Activated naive CD4-positive, alpha-beta T cell treated with anti-CD3 and anti-CD28 coated beads, Interleukin-2, amount 10 ng/mL, durations not matched to agents 7 days and 5 days (primary cell): Measurements from ENCODE around the gene RETREG3.
"Not testable (repeated sequence)": the region's sequence is repeated elsewhere in the genome, so short reads cannot be mapped to it uniquely, and the experiment has no call there.

Experiments
- CTCF ChIA-PET: fragments of 350-600 bp; sonication (Branson Sonifier 250); formaldehyde crosslinking; loops from one replicate; lab custom pipeline; 2021; ENCODE audit warnings: antibody characterized with exemption; lab: Charles Lee
- DNase-seq: peaks from one replicate; pipeline ENCODE4 v3.0.0-alpha.2; 2020
- H3K27ac Mint-ChIP-seq: one replicate; pipeline ENCODE4 v1.8.0; 2021; ENCODE audit warnings: mild to moderate bottlenecking, moderate library complexity, mixed read lengths
- H3K27me3 Mint-ChIP-seq: one replicate; pipeline ENCODE4 v1.8.0; 2021; ENCODE audit warnings: mild to moderate bottlenecking, mixed read lengths
- H3K36me3 Mint-ChIP-seq: one replicate; pipeline ENCODE4 v1.8.0; 2021; ENCODE audit warnings: mixed read lengths
- H3K4me1 Mint-ChIP-seq: one replicate; pipeline ENCODE4 v1.8.0; 2021; ENCODE audit warnings: mixed read lengths
- H3K4me3 Mint-ChIP-seq: one replicate; pipeline ENCODE4 v1.8.0; 2021; ENCODE audit warnings: mild to moderate bottlenecking, moderate library complexity, mixed read lengths
- H3K9me3 Mint-ChIP-seq: one replicate; pipeline ENCODE4 v1.8.0; 2021; ENCODE audit warnings: mixed read lengths

Gene RETREG3

GRCh38 chr17:42545755-42546505 is 63.2 kb downstream of the RETREG3 start:
- H3K27ac Mint-ChIP-seq, H3K9me3 Mint-ChIP-seq, H3K4me3 Mint-ChIP-seq, H3K27me3 Mint-ChIP-seq, DNase-seq, CTCF ChIA-PET: not testable (repeated sequence)
- H3K36me3 Mint-ChIP-seq, result peaks cover 16% of the 10 kb centered on the region
- peaks cover 33% of the 10 kb centered on the region for H3K4me1 Mint-ChIP-seq

- Mint-ChIP-seq H3K4me3 (no peak overlapping the region), H3K9me3 (no peaks in the 10 kb centered on the region), H3K27ac (no peak overlapping the region), H3K27me3 (no peaks in the 10 kb centered on the region), H3K36me3 (peaks cover 16% of the 10 kb centered on the region), H3K4me1 (peaks cover 41% of the 10 kb centered on the region)
- DNase-seq, result no peak
- CTCF ChIA-PET, result no interaction called here
Observed at GRCh38 chr17:42544874-42545283, 64.3 kb downstream of the RETREG3 start.

- H3K27me3 Mint-ChIP-seq, result no peaks in the 10 kb centered on the region
- H3K27ac Mint-ChIP-seq, result peak overlapping the region; percentile 58
- CTCF ChIA-PET, result interaction anchor here (0.6 to 1.3 kb wide), 2 partner anchors 35 to 39 kb away, joined by 4 to 6 read pairs; no protein-coding TSS in a partner anchor
- H3K4me3 Mint-ChIP-seq, result no peak overlapping the region
- peaks cover 41% of the 10 kb centered on the region for H3K4me1 Mint-ChIP-seq
- no peaks in the 10 kb centered on the region for H3K9me3 Mint-ChIP-seq
- H3K36me3 Mint-ChIP-seq, result peaks cover 20% of the 10 kb centered on the region
- DNase-seq, result no peak
Observed at GRCh38 chr17:42543190-42544079, 65.7 kb downstream of the RETREG3 start.

GRCh38 chr17:42541041-42541833 is 67.9 kb downstream of the RETREG3 start:
- H3K27ac Mint-ChIP-seq, result peak overlapping the region; percentile 69
- H3K4me3 Mint-ChIP-seq, result no peak overlapping the region
- peaks cover 22% of the 10 kb centered on the region for H3K36me3 Mint-ChIP-seq
- peaks cover 54% of the 10 kb centered on the region for H3K4me1 Mint-ChIP-seq
- no peaks in the 10 kb centered on the region for H3K27me3 Mint-ChIP-seq
- DNase-seq, result peak; percentile 44
- H3K9me3 Mint-ChIP-seq, result no peaks in the 10 kb centered on the region
- CTCF ChIA-PET, result interaction anchor here (1.0 to 1.3 kb wide), 4 partner anchors 10 to 279 kb away, joined by 3 read pairs; no protein-coding TSS in a partner anchor

- H3K4me1 Mint-ChIP-seq, result peaks cover 58% of the 10 kb centered on the region
- peak overlapping the region; percentile 69 for H3K27ac Mint-ChIP-seq
- CTCF ChIA-PET, result interaction anchor here (1.0 to 1.3 kb wide), 4 partner anchors 9 to 280 kb away, joined by 3 read pairs; no protein-coding TSS in a partner anchor
- H3K36me3 Mint-ChIP-seq, result peaks cover 22% of the 10 kb centered on the region
- H3K4me3 Mint-ChIP-seq, DNase-seq, H3K9me3 Mint-ChIP-seq, H3K27me3 Mint-ChIP-seq: not testable (repeated sequence)
Observed at GRCh38 chr17:42540558-42540957, 68.6 kb downstream of the RETREG3 start.

- CTCF ChIA-PET, result no interaction called here
- Mint-ChIP-seq H3K27ac (no peak overlapping the region), H3K4me1 (peaks cover 63% of the 10 kb centered on the region), H3K27me3 (peaks cover 16% of the 10 kb centered on the region), H3K36me3 (peaks cover 17% of the 10 kb centered on the region), H3K9me3 (no peaks in the 10 kb centered on the region), H3K4me3 (no peak overlapping the region)
- no peak for DNase-seq
Observed at GRCh38 chr17:42538482-42538881, 70.7 kb downstream of the RETREG3 start.

GRCh38 chr17:42537826-42538451 is 71.2 kb downstream of the RETREG3 start:
- Mint-ChIP-seq H3K4me1 (peaks cover 64% of the 10 kb centered on the region), H3K9me3 (no peaks in the 10 kb centered on the region), H3K4me3 (peak overlapping the region; percentile 83), H3K36me3 (peaks cover 14% of the 10 kb centered on the region), H3K27ac (peak overlapping the region; percentile 73), H3K27me3 (peaks cover 19% of the 10 kb centered on the region)
- CTCF ChIA-PET, result interaction anchor here (1.4 kb wide), 1 partner anchor 11 kb away, joined by 3 read pairs; no protein-coding TSS in a partner anchor
- DNase-seq, result no peak

- Mint-ChIP-seq H3K4me3 (peak overlapping the region; percentile 83), H3K27me3 (peaks cover 23% of the 10 kb centered on the region), H3K4me1 (peaks cover 60% of the 10 kb centered on the region), H3K9me3 (no peaks in the 10 kb centered on the region), H3K36me3 (peaks cover 13% of the 10 kb centered on the region), H3K27ac (peak overlapping the region; percentile 87)
- no peak for DNase-seq
- CTCF ChIA-PET, result interaction anchor here (1.4 kb wide), 1 partner anchor 10 kb away, joined by 3 read pairs; no protein-coding TSS in a partner anchor
Observed at GRCh38 chr17:42537156-42537805, 71.9 kb downstream of the RETREG3 start.

GRCh38 chr17:42536372-42537155 is 72.6 kb downstream of the RETREG3 start:
- peaks cover 26% of the 10 kb centered on the region for H3K27me3 Mint-ChIP-seq
- H3K27ac Mint-ChIP-seq, result peak overlapping the region; percentile 87
- DNase-seq, result peak; percentile 86
- peaks cover 57% of the 10 kb centered on the region for H3K4me1 Mint-ChIP-seq
- H3K36me3 Mint-ChIP-seq, result peaks cover 12% of the 10 kb centered on the region
- H3K4me3 Mint-ChIP-seq, result peak overlapping the region; percentile 83
- H3K9me3 Mint-ChIP-seq, result no peaks in the 10 kb centered on the region
- CTCF ChIA-PET, result interaction anchor here (0.7 to 1.4 kb wide), 4 partner anchors 9 to 113 kb away, joined by 3 to 6 read pairs (median 4); partner anchors contain the start of gene CAVIN1

GRCh38 chr17:42536048-42536371 is 73.2 kb downstream of the RETREG3 start, which contains the start of gene NAGLU:
Gene NAGLU, plus strand, starts transcription at chr17:42536241. Its CDS starts 32 bp downstream, at chr17:42536273.
- peaks cover 29% of the 10 kb centered on the region for H3K27me3 Mint-ChIP-seq
- H3K4me3 Mint-ChIP-seq, result peak within 1 kb of the TSS; percentile 83
- peaks cover 8% of the 10 kb centered on the region for H3K36me3 Mint-ChIP-seq
- peak within 1 kb of the TSS; percentile 87 for H3K27ac Mint-ChIP-seq
- peaks cover 57% of the 10 kb centered on the region for H3K4me1 Mint-ChIP-seq
- CTCF ChIA-PET, result interaction anchor here (0.7 to 1.4 kb wide), 3 partner anchors 9 to 113 kb away, joined by 3 to 6 read pairs (median 5); partner anchors contain the start of gene CAVIN1
- DNase-seq, result peak; percentile 91
- H3K9me3 Mint-ChIP-seq, result no peaks in the 10 kb centered on the region

GRCh38 chr17:42535155-42536047 is 73.8 kb downstream of the RETREG3 start:
- H3K27ac Mint-ChIP-seq, result peak overlapping the region; percentile 84
- H3K9me3 Mint-ChIP-seq, result no peaks in the 10 kb centered on the region
- CTCF ChIA-PET, result interaction anchor here (0.7 to 1.4 kb wide), 3 partner anchors 8 to 112 kb away, joined by 3 to 6 read pairs (median 5); partner anchors contain the start of gene CAVIN1
- peaks cover 57% of the 10 kb centered on the region for H3K4me1 Mint-ChIP-seq
- peak overlapping the region; percentile 75 for H3K4me3 Mint-ChIP-seq
- H3K36me3 Mint-ChIP-seq, result peaks cover 8% of the 10 kb centered on the region
- H3K27me3 Mint-ChIP-seq, result peaks cover 29% of the 10 kb centered on the region
- DNase-seq, result no peak
